ENCODE results near the gene UBAC2. TPM values are rescaled to one million over a fixed set of nuclear protein-coding genes. Genes with fewer than 3 reads are reported as not detected.

Gene UBAC2
- total and polyA plus RNA-seq, 4 donors: 49.9 to 77.1 (median 53.7) TPM

GRCh38 chr13:99415851-99416331 is 215.2 kb downstream of the UBAC2 start:
- Histone ChIP-seq H3K4me3 (no peak overlapping the region), H3K27me3 (ENCODE audit: control insufficient read depth in 3 of 3, insufficient read depth in 3 of 3, low read length in 2 of 3) (peaks cover 0 to 7% (median 0%) of the 10 kb centered on the region in 3 donors), H3K36me3 (ENCODE audit: control insufficient read depth in 4 of 4, insufficient read depth in 4 of 4, low read length in 4 of 4) (no peaks in the 10 kb centered on the region), H3K9ac (ENCODE audit: insufficient read depth in 1 of 2, low read length in 2 of 2) (no peak overlapping the region), H3K9me3 (ENCODE audit: control insufficient read depth in 4 of 4, insufficient read depth in 3 of 4, low read length in 3 of 4) (peaks cover 0 to 7% (median 0%) of the 10 kb centered on the region in 4 donors), H3K4me1 (ENCODE audit: control insufficient read depth in 5 of 5, insufficient read depth in 5 of 5, low read length in 5 of 5) (peaks cover 0 to 3% (median 0%) of the 10 kb centered on the region in 5 donors), H3K27ac (ENCODE audit: low read depth in 1 of 2, low read length in 1 of 2) (no peak overlapping the region)
- DNase-seq: no peak
- ATAC-seq (ENCODE audit: insufficient read depth, low FRiP score): no peak
- no peak for TF ChIP-seq CTCF (IDR thresholded peaks at IDR 0.05; ENCODE audit: control extremely low read depth, extremely low read depth)
- 90 to 92% methylated on average over 14 of the region's 14 CpGs for WGBS, 2 donors

- no peak overlapping the region for H3K9ac ChIP-seq (ENCODE audit: insufficient read depth in 1 of 2, low read length in 2 of 2)
- peaks cover 0 to 3% (median 0%) of the 10 kb centered on the region in 5 donors for H3K4me1 ChIP-seq (ENCODE audit: control insufficient read depth in 5 of 5, insufficient read depth in 5 of 5, low read length in 5 of 5)
- peaks cover 0 to 7% (median 0%) of the 10 kb centered on the region in 3 donors for H3K27me3 ChIP-seq (ENCODE audit: control insufficient read depth in 3 of 3, insufficient read depth in 3 of 3, low read length in 2 of 3)
- no peak for TF ChIP-seq CTCF (IDR thresholded peaks at IDR 0.05; ENCODE audit: control extremely low read depth, extremely low read depth)
- H3K27ac ChIP-seq (ENCODE audit: low read depth in 1 of 2, low read length in 1 of 2): no peak overlapping the region
- no peaks in the 10 kb centered on the region for H3K36me3 ChIP-seq (ENCODE audit: control insufficient read depth in 4 of 4, insufficient read depth in 4 of 4, low read length in 4 of 4)
- no peak for ATAC-seq (ENCODE audit: insufficient read depth, low FRiP score)
- H3K4me3 ChIP-seq: no peak overlapping the region
- H3K9me3 ChIP-seq (ENCODE audit: control insufficient read depth in 4 of 4, insufficient read depth in 3 of 4, low read length in 3 of 4): peaks cover 0 to 7% (median 0%) of the 10 kb centered on the region in 4 donors
- DNase-seq: no peak
- 87 to 92% methylated on average over 24 of the region's 24 CpGs for WGBS, 2 donors
Measured at GRCh38 chr13:99416411-99417121, 215.9 kb downstream of the UBAC2 start.

DNA sequence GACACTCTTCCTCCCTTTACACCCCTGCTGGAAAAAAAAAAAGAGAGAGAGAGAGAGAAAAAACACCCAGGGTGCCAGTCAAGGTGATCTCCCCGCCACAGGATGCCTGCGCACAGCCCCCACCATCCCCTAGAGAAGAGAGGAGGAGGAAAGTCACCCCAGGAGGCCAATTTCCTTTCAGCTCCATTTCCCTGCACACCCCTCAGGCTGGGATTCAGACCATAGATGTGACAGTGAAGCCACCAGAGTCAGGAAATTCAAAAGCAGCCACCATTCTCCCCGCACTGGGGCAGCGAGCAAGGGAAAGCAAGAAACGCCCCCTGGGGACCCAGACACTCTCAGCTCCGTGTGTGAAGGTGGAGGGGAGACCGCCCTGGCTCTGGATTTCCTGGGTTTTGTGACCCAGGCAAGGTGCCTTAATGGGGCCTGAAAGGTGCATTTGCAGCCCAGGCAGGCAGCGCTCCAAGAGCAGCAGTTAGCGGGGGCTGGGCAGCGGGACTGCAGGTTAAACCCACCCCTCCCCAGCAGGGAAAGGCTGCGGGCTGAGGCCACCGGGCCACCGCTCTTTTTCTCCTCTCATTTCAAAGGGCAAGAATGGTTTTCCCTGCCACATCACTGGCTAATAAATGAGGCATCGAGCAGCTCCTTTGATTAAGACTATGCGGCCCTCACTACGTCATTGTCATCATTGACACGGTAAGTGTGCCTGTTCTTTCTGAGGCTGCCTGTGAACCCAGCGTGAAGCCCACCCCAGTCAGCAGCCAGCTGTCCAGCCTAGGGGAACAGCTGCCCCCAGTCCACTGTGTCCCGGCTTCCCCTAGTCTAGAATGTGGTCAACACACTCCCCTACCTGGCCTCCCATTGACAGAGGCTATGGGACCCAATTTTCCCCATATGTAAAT is 216.8 kb downstream of the UBAC2 start:
- no peak for ATAC-seq (ENCODE audit: insufficient read depth, low FRiP score)
- Histone ChIP-seq H3K27ac (ENCODE audit: low read depth in 1 of 2, low read length in 1 of 2) (no peak overlapping the region), H3K36me3 (ENCODE audit: control insufficient read depth in 4 of 4, insufficient read depth in 4 of 4, low read length in 4 of 4) (no peaks in the 10 kb centered on the region), H3K9me3 (ENCODE audit: control insufficient read depth in 4 of 4, insufficient read depth in 3 of 4, low read length in 3 of 4) (peaks cover 0 to under 1% (median 0%) of the 10 kb centered on the region in 4 donors), H3K27me3 (ENCODE audit: control insufficient read depth in 3 of 3, insufficient read depth in 3 of 3, low read length in 2 of 3) (peaks cover 0 to 7% (median 0%) of the 10 kb centered on the region in 3 donors), H3K9ac (ENCODE audit: insufficient read depth in 1 of 2, low read length in 2 of 2) (no peak overlapping the region), H3K4me3 (no peak overlapping the region), H3K4me1 (ENCODE audit: control insufficient read depth in 5 of 5, insufficient read depth in 5 of 5, low read length in 5 of 5) (peaks cover 0 to 3% (median 0%) of the 10 kb centered on the region in 5 donors)
- no peak for DNase-seq
- WGBS, 2 donors: 84 to 89% methylated on average over 19 of the region's 19 CpGs
- TF ChIP-seq CTCF (IDR thresholded peaks at IDR 0.05; ENCODE audit: control extremely low read depth, extremely low read depth): no peak
